HG02973 (cell line): Measurements from ENCODE around the gene ZNF687.

Experiments used
- ATAC-seq: cut with Tn5 transposase; IDR thresholded peaks from one replicate; pipeline ENCODE4 v1.9.1; 2021; ENCODE audit warnings: moderate library complexity; ENCODE audit not compliant: unreplicated experiment

ZNF687 gene

DNA sequence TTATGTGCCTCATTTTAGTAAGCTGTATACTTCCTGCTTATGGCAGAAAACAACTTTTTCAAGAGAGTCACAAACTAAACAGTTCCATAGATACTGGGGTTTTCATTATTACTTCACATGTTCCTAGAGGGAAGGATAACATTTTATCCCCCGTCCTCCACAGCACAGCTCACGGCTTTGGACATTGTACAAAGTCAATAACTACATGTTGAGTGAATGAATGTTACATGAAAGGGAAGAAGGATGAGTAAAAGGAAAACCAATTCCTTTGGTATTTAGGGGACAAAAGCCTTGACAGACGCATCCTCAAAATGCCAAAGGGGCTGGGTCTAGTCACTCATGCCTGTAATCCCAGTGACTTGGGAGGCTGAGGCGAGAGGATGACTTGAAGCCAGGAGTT lies 30.3 kb downstream of the ZNF687 start:
- no peak for ATAC-seq

DNA sequence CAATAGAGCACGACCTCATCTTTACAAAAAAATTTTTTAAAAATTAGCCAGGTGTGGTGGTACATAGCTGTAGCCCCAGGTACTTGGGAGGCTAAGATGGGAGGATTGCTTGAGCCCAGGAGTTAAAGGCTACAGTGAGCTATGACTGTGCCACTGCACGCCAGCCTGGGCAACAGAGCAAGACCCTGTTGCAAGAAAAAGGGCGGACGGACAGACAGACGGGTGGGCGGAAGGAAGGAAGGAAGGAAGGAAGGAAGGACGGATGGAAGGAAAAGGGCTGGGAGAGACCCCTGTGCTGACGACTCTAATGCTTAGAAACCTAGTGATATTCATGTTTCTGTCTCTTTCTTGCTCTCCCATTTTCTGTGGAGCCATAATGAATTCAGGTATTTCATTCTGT lies 30.7 kb downstream of the ZNF687 start:
- ATAC-seq = no peak

DNA sequence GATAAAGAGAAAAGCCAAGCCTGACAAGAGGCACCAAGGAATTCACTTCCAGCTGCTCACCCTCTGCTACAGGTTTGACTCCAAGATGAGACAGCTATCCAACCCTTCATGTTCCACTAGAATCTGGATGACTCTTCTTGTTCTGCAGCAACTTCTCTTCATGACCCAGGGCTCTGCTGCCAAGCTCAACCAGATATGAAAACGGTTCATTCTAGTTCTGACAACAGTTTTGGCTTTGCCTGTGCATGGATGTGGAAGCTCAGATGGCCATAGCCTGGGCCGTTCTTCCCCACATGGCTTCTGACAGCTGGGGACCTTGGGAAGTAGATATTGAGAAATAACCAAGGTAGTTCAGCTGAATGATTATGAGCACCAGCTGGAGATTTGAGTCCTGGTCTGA lies 31.4 kb downstream of the ZNF687 start:
- ATAC-seq = no peak

DNA sequence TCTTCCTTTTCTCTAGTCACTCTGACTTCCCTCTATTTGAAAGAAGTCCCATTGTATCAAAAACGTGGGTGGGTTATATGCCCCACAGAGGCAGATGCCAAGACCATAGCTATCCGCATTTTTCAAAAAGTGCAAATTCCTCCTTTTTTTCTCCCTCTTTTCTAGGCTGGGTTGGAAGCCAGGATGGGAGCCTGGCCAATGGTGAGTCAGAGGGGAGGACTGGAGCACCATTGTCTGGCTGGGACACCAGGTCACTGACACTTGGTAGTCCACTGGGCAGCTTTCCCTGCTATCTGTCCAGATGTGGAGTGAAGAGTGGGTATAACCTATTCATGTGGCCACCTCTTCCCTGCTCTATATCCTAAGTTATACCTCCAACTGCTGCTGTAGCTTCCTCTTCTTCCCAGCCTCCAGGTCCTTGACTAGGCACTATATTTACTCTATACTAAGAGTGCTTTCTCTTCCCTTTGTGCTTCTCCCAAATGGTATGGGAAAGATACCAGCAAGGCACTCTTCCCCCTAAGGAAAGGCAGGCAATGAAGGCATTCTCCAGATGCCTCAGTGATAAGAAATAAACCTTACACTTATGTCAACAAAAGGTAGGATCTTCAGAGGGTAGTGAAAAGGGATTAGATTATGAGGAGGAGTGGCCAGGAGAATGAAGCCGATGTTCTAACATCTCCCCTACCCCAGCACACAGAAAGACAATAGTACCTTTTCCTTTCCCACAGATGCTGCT lies 32.2 kb downstream of the ZNF687 start:
- ATAC-seq = no peak

DNA sequence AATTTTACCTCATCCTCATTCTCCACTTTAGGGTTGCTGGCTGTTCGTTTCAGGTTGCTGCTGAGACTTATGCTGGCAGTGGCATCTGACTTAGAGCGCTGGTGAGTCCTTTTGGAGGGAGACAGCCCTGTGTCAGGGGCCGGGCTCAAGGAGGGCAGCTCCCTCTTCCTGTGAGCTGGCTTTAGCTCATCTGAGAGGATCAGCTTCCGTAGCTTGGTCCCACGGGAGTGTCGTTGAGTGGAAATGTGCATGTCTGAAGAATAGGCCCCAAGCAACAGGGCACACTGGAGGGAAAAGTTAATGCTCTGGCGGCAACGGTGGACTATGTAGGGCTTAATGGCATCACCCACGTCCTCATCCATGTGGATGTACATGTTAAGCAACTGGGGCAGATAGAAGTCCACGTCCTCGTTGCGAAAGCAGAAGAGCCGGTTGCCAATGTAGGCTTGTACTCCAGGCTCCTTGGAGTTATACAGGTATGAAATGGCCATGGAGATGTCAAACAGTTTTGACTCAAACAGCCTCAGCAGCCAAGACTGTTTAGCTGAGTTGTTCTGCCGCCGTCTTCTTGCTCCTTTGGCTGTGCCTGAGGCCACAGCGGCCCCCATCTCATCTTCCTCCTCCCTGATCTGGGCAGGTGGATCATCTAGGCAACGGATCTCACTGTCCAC lies 33.6 kb downstream of the ZNF687 start:
- no peak for ATAC-seq

DNA sequence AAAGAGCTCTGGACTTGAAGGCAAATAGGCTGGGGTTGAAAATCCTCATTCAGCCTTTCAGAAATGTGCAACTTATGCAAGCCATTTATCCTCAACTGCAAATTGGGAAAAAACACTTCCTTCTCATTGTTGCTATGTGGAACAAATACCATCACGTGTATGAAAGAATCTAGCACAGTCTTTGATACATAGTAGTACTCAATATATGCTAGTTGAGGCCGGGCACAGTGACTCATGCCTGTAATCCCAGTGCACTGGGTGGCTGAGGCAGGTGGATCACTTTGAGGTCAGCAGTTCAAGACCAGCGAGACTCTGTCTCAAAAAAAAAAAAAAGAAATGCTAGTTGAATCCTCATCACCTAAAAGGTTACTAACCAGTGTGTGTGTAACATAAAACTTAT lies 36.9 kb downstream of the ZNF687 start:
- ATAC-seq = no peak

DNA sequence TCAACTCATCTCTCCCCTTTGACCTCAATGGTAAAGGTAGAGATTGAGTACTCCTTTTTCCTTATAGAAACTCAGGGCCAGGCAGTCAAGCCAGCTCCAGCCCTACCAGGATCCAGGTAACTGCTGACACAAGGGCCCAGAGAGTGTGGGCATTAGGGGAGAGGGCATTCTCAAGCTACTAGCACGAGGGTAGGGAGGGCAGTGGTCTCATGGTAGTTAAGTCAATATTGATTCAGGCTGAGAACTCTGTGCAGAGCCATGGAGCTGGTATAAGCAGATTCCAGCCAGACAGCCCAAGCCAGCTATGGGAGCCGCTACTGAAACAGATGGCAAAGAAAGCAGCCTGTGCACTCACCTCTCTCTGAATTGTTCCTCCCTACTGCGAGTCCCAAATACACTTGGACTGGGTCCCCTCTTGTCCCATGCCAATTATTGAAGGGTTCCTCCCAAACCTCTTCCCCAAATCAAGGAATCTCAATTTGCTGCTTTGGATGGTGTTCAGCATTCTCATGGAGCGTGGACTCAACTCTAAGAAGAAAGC lies 42.4 kb downstream of the ZNF687 start:
- no peak for ATAC-seq

DNA sequence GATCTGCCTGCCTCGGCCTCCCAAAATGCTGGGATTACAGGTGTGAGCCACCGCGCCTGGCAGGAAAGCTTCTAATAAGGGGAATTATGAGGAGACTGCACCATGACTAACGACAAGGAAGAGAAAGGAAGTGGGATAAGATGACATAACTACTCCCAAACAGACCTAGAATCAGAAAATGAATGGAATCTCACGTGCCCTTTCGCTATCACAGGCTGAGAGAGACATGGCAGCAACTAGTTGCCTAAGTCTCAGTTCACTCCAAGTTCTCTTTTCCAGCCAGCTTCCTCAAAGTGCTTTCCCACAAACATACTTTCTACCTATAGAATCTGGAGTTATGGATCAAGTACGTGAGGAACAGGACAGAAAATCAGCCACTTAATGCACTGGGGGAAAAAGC lies 43.1 kb downstream of the ZNF687 start:
- ATAC-seq = no peak

DNA sequence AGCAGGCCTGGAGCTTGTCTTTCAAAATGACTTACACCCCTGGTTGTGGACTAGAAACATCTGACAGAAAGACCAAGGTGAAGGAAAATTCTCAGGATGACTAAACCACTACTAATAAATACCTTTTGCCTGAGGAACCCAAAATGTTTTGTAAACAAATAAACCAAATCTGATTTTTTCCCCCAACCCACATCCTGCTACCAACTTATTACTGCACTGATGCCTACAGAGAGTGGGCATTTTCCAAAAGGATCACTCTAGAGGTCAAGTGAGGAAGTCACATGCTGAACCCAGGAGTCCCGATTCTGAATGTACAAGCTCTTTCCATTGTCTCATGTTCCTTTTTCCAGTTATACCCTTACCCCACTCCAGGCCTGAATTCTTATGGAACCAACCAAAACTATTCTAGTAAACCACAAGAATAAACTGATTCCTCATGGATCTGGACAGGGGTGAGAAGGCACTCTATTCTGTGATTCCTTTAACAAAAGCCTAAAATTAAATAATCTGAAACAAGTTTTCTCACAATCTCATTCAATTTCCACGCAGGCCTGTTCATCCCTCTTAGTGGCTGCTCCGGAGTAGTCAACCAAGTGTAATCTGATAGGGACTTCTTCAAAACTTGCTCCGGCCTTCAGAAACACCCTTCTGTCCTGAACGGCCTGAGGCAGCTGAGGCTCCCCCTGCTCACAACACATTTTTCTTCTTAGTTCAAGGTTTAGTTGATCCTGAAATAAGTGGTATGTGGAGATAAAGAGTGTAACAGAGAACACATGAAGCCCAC lies 43.7 kb downstream of the ZNF687 start:
- no peak for ATAC-seq

DNA sequence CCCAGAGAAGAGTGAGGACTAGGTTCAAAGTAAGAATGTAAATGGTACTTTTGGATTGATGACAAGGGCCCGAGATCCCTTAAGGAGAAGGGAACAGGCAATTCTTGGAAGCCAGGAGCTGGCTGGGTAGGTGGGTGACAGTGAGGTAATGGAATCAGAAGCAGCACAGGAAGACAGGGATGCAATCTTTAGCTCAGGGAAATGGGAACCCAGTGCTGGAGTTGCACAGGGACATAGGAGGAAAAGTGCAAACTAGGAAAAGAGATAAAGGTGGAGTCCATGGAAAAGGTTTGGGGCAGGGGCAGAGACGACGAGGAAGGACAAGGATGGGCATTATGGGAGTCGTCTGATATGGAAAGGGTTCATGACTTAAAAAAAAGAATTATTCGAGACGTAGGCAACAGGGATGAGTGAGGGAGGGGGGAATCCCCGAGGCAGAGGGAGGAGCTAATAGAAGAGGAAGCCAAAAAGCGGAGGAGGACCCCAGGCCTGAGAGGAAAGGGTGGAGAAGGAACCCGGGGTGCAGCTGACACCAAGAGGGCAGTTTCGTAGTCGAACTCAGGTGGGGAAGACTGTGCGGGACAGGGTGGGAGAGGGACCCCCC lies 44.6 kb downstream of the ZNF687 start:
- ATAC-seq = peak; percentile 61

DNA sequence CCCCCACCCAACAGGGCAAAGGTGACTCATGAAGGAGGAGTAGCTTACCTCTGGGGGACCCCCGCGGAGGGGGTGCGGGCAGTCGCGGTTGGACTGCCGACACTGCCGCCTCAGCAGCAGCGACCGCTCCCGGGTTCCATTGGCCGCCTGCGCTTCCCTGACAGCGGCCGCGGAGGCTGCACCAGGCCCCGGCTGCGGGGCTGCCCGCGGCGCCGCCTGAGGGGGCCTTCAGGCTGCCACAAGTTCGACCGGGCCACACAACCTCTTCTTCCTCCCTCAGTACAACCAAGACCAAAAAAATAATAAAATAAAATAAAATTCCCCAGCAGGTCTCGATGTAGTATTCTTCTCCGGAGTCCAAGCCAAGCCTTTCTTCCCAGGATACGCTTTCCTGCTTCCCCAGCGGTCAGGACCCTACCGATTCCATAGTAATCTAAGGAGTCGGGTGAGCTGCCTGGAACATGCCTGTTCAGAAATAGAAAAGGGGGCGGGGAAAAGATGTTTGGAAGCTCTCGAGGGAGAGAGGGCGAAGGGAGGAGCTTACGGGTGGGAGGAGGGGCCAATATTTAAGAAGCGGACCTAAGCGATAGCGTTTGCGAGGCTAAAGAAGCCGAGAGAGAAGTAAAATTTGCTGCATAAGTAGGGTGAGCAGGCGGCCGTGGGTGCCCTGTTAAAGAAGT lies 45.3 kb downstream of the ZNF687 start, which contains the start of gene PI4KB:
PI4KB (minus strand) TSS at position 194 of the 680 bp plus-strand sequence. CDS start 10,935 bp downstream, outside the sequence.
- ATAC-seq = peak; percentile 55

DNA sequence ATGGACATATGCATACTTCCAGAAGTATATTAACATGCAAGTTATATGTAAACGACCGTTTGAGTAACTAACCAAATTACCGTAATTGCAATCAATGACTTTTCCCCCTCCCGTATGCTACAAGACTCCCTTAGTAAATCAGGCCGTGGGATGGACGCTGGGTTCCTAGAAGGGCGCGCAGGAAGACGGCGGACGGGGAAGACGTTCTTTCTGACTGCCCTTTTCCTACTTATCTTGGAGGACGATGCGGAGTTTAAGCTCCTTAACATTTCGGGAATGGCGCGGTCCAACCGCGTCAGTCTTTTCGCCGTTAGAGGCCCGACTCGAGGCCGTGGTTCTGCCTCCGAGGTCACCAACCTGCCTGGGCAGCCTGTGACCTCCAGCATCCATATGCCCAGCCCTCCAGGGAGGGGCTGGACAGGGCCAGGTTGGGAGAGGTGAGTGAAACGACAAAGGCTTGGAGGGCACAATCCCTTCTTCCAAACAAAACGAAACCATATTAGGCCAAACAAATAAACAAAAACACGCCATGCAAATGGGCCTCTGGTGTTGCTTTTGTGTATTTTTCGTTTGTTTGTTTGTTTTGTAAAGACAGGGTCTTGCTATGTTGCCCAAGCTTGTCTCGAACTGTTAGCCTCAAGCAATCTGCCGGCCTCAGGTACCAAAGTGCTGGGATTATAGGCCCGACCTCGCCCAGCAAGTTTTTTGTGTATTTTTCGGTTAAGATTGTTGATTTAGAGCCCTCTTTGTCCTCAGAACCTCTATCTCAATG lies 46.0 kb downstream of the ZNF687 start:
- ATAC-seq = peak; percentile 20

DNA sequence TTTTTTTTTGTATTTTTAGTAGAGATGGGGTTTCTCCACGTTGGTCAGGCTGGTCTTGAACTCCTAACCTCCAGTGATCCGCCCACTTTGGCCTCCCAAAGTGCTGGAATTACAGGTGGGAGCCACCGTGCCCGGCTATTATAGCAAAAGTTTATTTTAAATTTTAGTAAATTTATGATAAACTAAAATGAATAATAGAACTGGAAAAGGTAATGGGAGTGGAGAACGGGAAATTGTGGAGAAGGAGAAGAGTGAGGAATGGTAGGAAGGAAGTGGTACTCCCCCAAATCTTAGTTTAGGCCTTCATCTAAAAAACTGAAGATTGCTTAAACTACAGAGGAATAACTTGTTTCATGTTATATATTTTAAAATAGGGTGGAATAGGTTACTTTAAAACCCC lies 52.7 kb downstream of the ZNF687 start:
- no peak for ATAC-seq

DNA sequence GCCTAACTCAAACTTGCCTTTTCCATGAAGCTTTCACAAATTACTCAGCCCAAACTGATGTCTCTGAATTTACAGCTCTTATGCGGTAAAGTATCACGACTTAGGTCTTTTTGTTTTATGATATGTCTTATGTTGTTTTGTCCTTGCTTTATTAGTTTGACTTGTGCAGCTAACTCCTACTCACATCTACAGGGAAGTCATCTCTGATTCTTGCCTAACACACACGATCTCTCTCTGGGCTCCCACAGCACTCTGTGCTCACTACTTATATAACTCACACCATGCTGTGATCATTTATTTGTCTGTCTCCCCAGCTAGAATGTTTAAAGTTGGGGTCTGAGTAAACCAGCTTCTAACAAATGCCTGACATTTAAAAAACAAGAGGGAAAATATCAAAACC lies 54.5 kb downstream of the ZNF687 start:
- no peak for ATAC-seq

DNA sequence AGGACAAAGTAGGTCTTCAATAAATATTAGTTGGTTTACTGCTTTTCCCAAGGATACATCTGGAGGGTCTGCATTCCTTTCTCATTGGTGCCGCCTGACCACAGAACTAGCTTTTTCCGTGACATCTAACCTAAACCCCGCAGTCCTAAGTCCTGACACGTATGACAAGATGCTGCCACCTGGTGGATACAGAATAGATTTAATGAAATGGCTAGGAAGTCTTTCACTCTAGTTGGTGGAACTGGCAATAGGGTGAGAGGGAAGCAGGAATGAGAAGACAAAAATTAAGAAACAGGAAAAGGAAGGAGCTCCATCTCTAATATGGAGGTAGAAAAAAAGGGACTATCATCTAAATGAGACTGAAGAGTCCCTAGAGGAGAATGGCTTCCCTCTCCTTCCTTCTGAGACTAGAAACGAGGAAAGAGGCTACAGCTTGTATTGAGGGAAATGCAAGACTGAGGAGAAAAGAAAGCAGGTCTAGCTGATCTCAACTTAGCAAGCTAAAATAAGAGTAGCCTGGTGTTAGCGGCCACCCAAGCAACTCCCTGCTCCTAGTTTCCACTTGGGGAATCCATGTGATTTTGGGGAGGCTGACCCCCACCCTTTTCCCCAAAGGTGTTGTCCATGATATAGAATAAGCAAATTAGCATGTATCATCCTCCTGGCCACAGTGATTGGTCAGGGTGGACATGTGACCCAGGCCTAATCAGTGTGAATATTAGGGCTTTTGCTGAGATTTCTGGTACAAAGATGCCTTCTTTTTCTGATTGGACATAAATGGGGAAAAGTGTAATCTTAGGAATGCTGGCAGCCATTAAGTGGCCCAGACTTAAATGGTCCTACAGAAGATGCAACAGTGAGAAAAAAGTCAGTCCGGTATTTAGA lies 59.0 kb downstream of the ZNF687 start:
- ATAC-seq = peak; percentile 58
